Ishikawa (cell line): ENCODE results near the gene ARHGAP32.

Experiments used
- CEBPB ChIP-seq: IDR thresholded peaks from 2 replicates; pipeline ENCODE4 v1.6.1; 2012
- CREB1 ChIP-seq: IDR thresholded peaks from 2 replicates; pipeline ENCODE4 v1.6.1; 2012; ENCODE audit warnings: low read depth
- EGR1 ChIP-seq: IDR thresholded peaks from 2 replicates; pipeline ENCODE4 v1.6.1; 2012
- EP300 ChIP-seq: IDR thresholded peaks from 2 replicates; pipeline ENCODE4 v1.6.1; 2012; ENCODE audit warnings: borderline replicate concordance
- FOXM1 ChIP-seq: IDR thresholded peaks from 2 replicates; pipeline ENCODE4 v1.6.1; 2012; ENCODE audit warnings: low read depth, borderline replicate concordance
- NFIC ChIP-seq: IDR thresholded peaks from 2 replicates; pipeline ENCODE4 v1.6.1; 2012
- RAD21 ChIP-seq: IDR thresholded peaks from 2 replicates; pipeline ENCODE4 v1.6.1; 2012; ENCODE audit warnings: low read depth
- REST ChIP-seq: IDR thresholded peaks from 2 replicates; pipeline ENCODE4 v1.6.1; 2012; ENCODE audit warnings: low read depth, mild to moderate bottlenecking
- TAF1 ChIP-seq: IDR thresholded peaks from 2 replicates; pipeline ENCODE4 v1.6.1; 2012; ENCODE audit warnings: low read depth, mild to moderate bottlenecking
- TCF12 ChIP-seq: IDR thresholded peaks from 2 replicates; pipeline ENCODE4 v1.6.1; 2012; ENCODE audit warnings: low read depth
- TEAD4 ChIP-seq: IDR thresholded peaks from 2 replicates; pipeline ENCODE4 v1.6.1; 2012
- USF1 ChIP-seq: IDR thresholded peaks from 2 replicates; pipeline ENCODE4 v1.6.1; 2012
- YY1 ChIP-seq: IDR thresholded peaks from 2 replicates; pipeline ENCODE4 v1.6.1; 2012; ENCODE audit warnings: low read depth
- ZBTB7A ChIP-seq: IDR thresholded peaks from 2 replicates; pipeline ENCODE4 v1.6.1; 2012; ENCODE audit warnings: low read depth
- TF ChIP-seq, protein P1 (sequence below): IDR thresholded peaks from 2 replicates; pipeline ENCODE4 v1.6.1; 2012

ARHGAP32 gene

DNA sequence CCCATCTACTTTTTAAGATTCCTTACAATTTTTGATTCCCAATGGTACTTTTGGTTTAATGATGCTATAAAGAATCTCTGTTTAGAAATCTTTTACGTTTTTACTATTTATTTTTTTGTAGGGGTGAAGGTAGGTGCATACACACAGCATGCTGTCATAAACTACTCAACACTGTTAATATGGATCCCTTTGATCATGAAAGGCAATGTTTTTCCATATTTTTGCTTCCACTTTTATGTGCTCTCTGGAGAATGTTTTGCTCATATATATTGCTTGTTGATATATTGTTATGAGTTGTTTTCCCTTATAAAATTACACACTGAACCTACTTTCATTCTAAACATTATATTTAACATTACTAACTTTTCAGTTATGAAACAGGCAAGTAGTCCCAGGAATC is 125.9 kb downstream of the ARHGAP32 start:
- TF ChIP-seq CREB1 = no peak
- TF ChIP-seq TEAD4 = no peak
- TF ChIP-seq YY1 = no peak
- TF ChIP-seq, protein P1, sequence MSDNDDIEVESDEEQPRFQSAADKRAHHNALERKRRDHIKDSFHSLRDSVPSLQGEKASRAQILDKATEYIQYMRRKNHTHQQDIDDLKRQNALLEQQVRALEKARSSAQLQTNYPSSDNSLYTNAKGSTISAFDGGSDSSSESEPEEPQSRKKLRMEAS = no peak
- TF ChIP-seq EGR1 = no peak
- no peak for TF ChIP-seq CEBPB

GRCh38 chr11:129063118-129063517 is 129.0 kb downstream of the ARHGAP32 start:
- TF ChIP-seq, protein P1 = no peak
- no peak for TF ChIP-seq EP300
- TF ChIP-seq TEAD4 = no peak
- TF ChIP-seq REST = no peak
- TF ChIP-seq ZBTB7A = no peak
- TF ChIP-seq EGR1 = no peak
- TF ChIP-seq TCF12 = no peak
- TF ChIP-seq YY1 = no peak
- no peak for TF ChIP-seq TAF1

GRCh38 chr11:129061492-129062230 is 130.5 kb downstream of the ARHGAP32 start:
- TF ChIP-seq TCF12 = no peak
- no peak for TF ChIP-seq REST
- no peak for TF ChIP-seq TAF1
- no peak for TF ChIP-seq EGR1
- no peak for TF ChIP-seq CEBPB
- TF ChIP-seq NFIC = no peak
- TF ChIP-seq TEAD4 = no peak
- TF ChIP-seq FOXM1 = no peak
- TF ChIP-seq USF1 = no peak
- TF ChIP-seq YY1 = no peak
- TF ChIP-seq RAD21 = no peak
- no peak for TF ChIP-seq EP300
- no peak for TF ChIP-seq CREB1
- TF ChIP-seq, protein P1 = no peak
- TF ChIP-seq ZBTB7A = no peak

GRCh38 chr11:129056916-129057315 is 135.2 kb downstream of the ARHGAP32 start:
- TF ChIP-seq TEAD4 = no peak
- TF ChIP-seq YY1 = no peak
- TF ChIP-seq FOXM1 = no peak
- TF ChIP-seq USF1 = no peak
- TF ChIP-seq EGR1 = no peak
- no peak for TF ChIP-seq REST
- TF ChIP-seq CEBPB = no peak
- no peak for TF ChIP-seq CREB1
- no peak for TF ChIP-seq ZBTB7A
- no peak for TF ChIP-seq TCF12
- no peak for TF ChIP-seq EP300

DNA sequence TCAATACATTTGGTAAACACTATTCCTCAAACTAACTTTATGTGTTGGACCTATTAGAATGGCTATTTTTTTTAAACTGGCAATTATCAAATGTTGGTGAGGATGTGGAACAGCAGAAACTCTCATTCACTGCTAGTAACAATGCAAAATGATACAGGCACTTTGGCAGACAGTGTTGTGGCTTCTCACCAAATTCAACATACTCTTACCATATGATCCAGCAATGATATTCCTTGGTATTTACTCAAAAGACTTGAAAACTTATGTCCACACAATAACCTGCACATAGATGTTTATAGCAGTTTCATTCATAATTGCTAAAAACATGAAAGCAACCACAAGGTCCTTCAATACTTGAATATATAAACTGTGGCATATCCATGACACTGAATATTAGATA is 136.9 kb downstream of the ARHGAP32 start:
- TF ChIP-seq ZBTB7A (no peak), FOXM1 (no peak), TEAD4 (no peak), NFIC (no peak), RAD21 (no peak), TAF1 (no peak), YY1 (no peak), CEBPB (no peak), USF1 (no peak), CREB1 (no peak), REST (no peak), EP300 (no peak), EGR1 (no peak), TCF12 (no peak)
- TF ChIP-seq, protein P1 = no peak
